GM03348 (cell line): ENCODE data around the gene UCN.
"Not testable (repeated sequence)": the region's sequence is repeated elsewhere in the genome, so short reads cannot be mapped to it uniquely, and the experiment has no call there.

Source experiments
- DNase-seq: peaks from one replicate; pipeline ENCODE4 v3.0.0; 2012; ENCODE audit warnings: low spot score

UCN gene

GRCh38 chr2:27282892-27283291, 25.4 kb downstream of the UCN start:
- no peak for DNase-seq

- DNase-seq = no peak
These were observed 26.2 kb downstream of the UCN start, which contains the start of gene TRIM54 for GRCh38 chr2:27281855-27282559. TRIM54 (plus strand) TSS chr2:27282429; CDS start chr2:27282732, 303 bp downstream.

DNA sequence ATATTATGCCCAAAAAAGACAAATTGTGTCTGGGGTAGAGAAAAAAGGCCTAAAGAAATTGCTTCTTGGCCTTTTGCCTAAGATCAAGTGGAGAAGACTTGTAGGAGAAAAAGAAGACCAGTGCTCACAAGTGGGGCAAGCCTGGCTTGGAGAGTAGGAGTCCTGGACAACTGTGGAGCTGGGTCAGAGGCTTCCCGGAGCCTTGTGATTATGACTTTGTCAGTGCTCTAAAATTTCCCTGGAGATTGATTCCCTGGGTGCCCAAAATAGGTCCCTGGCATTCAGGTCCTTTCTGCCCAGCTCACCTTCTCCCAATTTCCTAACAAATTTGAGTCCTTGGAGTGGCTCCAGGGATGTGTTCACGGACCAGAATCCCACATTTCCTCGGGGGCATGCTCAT, 26.8 kb downstream of the UCN start:
- no peak for DNase-seq

- DNase-seq = no peak
These were observed 27.4 kb downstream of the UCN start for GRCh38 chr2:27280826-27281225.

- no peak for DNase-seq
These were observed 30.2 kb downstream of the UCN start for GRCh38 chr2:27278010-27278409.

- no peak for DNase-seq
These were observed 32.8 kb downstream of the UCN start, which contains the start of gene DNAJC5G for GRCh38 chr2:27275211-27276150. DNAJC5G (plus strand) TSS chr2:27275433; CDS start chr2:27276729, 1,296 bp downstream.

DNA sequence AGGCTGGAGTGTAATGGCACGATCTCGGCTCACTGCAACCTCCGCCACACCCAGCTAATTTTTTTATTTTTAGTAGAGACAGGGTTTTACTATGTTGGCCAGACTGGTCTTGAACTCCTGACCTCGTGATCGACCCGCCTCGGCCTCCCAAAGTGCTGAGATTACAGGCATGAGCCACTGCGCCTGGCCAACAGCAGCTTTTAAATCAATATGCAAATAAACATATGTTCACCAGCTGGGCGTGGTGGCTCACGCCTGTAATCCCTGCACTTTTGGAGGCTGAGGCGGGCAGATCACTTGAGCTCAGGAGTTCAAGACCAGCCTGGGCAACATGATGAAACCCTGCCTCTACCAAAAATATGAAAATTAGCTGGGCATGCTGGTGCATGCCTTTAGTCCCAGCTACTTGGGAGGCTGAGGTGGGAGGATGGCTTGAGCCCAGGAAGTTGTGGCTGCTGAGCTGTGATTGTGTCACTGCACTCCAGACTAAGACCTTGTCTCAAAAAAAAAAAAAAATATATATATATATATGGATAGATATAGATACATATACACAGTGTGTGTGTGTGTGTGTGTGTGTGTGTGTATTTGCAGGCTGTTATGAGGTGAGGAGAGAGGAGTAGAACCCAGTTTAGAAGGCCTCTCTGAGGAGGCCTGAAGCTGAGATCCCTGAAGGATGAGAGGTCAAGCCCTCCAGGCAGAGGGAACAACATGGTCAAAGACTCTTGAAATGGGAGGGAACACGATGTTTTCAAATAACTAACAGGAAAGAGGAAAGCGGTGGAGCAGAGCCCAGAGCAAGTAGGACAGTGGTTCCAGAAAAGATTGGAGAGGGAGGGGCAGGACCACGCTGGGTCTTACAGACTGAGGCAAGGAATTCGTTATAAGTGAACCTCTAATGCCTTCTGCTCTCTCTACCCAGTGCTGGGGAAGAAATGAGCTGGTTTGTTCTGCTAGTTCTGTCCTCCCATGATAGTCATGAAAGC, 35.4 kb downstream of the UCN start:
- DNase-seq = not testable (repeated sequence)

GRCh38 chr2:27271631-27272340, 36.5 kb downstream of the UCN start:
- no peak for DNase-seq

GRCh38 chr2:27270670-27271069, 37.6 kb downstream of the UCN start:
- DNase-seq = no peak

DNA sequence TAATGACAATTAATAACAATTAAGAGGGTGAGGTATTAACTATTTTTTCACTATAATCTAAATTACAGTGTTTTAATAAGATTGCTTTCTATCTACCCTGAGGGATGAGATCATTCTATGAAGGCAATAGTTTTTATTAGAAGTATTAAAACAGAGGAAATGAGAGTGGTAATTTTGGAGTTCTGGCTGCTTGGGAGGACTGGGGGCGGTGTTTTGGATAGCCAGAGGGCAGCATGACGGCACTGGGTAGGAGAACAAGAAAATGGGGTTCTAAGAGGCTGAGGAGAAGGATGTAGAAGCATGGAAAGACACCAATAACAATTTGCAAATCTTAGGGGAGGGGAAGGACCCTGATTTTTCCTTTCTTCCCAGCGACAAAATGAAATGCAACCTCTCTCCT, 38.1 kb downstream of the UCN start:
- DNase-seq = no peak

GRCh38 chr2:27268296-27268695, 39.9 kb downstream of the UCN start:
- not testable (repeated sequence) for DNase-seq

- no peak for DNase-seq
These were observed 42.7 kb downstream of the UCN start for GRCh38 chr2:27265536-27265870.

DNA sequence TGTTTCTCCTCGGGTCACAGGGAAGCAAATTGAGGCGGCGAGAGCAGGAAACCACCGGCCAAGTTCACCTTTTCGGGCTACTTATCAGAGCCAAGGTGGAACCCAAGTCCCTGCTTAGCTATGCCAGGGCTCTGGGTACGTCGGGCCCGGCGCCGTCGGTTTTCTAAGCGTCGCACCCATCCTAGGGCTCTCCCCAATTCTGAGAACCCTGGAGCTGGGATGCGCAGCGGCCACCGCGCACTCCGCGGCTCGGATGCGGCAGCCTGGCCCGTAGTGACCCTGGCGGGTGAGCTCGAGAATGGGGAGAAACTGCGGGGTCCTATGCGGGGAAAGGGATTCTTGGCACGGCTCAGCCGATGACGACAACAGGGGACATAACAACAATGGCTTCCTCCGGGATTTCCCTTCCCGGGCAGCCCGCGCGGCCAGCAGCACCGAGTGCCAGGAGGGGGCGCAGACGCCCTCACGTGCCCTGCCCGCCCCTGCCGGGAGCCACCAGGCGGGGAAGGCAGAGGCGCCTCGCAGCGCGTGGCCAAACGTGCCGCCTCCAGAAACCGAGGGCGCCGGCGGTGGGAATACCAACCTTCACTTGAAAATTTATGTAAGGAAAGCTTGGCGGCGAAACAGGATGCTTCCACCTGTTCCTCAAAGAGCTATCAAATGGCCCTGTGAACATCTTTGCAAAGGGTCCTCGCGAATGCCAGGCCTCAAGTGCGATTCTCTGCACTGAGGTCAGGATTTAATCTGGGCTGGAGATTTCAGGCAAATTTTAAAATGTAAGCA, 43.3 kb downstream of the UCN start:
- DNase-seq = peak; percentile 74

DNA sequence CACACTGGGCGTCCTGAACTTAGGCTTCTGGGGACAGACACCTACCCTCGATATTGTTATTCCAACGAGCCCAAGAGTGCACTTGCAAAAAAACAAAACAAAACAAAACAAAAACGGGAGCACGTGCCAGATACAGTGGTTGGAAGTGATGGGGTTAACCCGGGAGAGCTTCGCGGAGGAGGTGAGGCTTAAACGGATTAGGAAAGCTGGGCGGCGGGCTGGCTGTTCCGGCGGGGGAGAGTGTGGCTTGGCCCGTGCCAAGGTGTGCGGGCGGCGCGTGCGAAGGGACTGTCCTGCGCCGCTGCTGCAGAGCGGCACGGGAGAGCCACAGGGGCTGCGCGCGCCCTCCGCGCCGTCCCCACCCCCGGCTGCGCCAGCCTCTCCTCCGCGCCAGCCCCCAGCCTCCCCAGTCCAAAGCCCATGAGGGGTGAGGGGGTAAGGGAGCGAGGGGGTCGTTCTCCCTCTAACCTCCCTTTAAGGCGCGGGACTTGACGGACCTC, 43.9 kb downstream of the UCN start:
- DNase-seq = no peak

DNA sequence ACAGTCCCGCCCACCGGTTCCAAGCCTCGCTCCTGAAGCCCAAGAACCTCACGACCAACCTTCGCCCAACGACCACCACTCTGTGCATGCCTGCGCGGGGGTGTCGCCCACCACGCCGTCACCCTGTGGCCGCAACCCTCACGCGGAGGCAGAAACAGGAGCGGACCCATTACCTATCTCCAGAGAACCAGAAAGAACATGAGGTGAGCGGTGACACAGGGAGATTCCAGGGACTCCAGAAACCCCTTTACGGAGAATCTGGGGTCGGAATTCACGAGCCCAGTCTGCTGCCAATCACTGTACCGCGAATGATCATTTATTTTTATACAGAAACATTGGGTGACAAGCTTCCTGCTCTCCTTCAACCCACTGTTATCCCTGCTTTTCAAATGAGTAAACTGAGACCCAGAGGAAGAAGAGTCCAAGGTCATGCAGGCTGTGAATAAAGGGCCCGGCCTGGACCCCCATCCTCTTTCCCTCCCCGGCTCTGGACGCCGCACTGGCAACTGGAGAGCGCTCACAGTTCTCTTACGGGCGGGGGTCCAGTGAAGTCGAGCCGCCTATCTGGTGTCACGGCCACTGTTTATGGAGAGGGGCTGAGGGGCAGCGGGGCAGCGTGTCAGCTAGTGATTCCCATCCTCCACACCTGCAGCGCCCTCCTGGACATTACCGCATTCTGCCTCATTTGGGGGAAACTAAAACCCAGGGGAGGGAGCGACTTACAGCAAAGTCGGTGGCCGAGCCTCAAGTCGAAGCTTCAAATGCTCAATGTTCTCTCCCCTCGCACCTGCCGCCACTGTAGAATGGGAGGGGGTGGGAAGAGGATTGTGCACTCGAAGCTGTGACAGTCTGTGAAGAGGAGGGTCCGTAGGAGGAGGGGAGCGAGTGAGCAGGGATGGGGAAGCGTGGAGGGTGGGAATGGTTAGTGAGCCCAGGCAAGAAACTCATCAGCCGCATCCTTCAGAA, 44.7 kb downstream of the UCN start:
- no peak for DNase-seq

GRCh38 chr2:27262379-27263286, 45.6 kb downstream of the UCN start, which contains the start of gene SLC30A3:
SLC30A3 (minus strand) TSS chr2:27263047; CDS start chr2:27262906, 141 bp downstream.
- DNase-seq = peak; percentile 92

- no peak for DNase-seq
These were observed 46.3 kb downstream of the UCN start for GRCh38 chr2:27261926-27262298.
